Stimulated activated effector memory CD8-positive, alpha-beta T cell treated with anti-CD3 and anti-CD28 coated beads, Interleukin-12 subunit alpha, Interleukin-12 subunit beta, amount 100 ng/mL, for 72 hours (primary cell): ENCODE measurements around the gene TMEM255A.

Experiments used
- ATAC-seq: fragments of 150-1000 bp; cut with Tn5 transposase; 2 replicates; pipeline ENCODE4 v1.10.0; 2021
- DNase-seq, 2 donors: peaks; one replicate each; pipeline ENCODE4 v3.0.0; 2021 to 2022; ENCODE audit warnings: low spot score in 2 of 2
- H3K27ac Mint-ChIP-seq: one replicate; pipeline ENCODE4 v1.8.0; 2022; ENCODE audit warnings: mild to moderate bottlenecking, mixed read lengths
- H3K36me3 Mint-ChIP-seq: one replicate; pipeline ENCODE4 v1.8.0; 2022; ENCODE audit warnings: mild to moderate bottlenecking, mixed read lengths
- H3K4me1 Mint-ChIP-seq: one replicate; pipeline ENCODE4 v1.8.0; 2022; ENCODE audit warnings: mixed read lengths
- H3K4me3 Mint-ChIP-seq: one replicate; pipeline ENCODE4 v1.8.0; 2022; ENCODE audit warnings: mild to moderate bottlenecking, mixed read lengths
- H3K9me3 Mint-ChIP-seq: one replicate; pipeline ENCODE4 v1.8.0; 2022; ENCODE audit warnings: mixed read lengths

The TMEM255A gene

GRCh38 chrX:120316587-120317283 lies 5.5 kb upstream of the TMEM255A start:
- Mint-ChIP-seq H3K4me3 (no peak overlapping the region), H3K4me1 (no peaks in the 10 kb centered on the region), H3K27ac (no peak overlapping the region), H3K9me3 (no peaks in the 10 kb centered on the region), H3K36me3 (no peaks in the 10 kb centered on the region)
- ATAC-seq (no peak), DNase-seq (no peak)

GRCh38 chrX:120315776-120316175 lies 4.5 kb upstream of the TMEM255A start:
- DNase-seq: no peak
- H3K9me3 Mint-ChIP-seq: no peaks in the 10 kb centered on the region
- no peak for ATAC-seq
- H3K4me3 Mint-ChIP-seq: no peak overlapping the region
- H3K36me3 Mint-ChIP-seq: no peaks in the 10 kb centered on the region
- no peak overlapping the region for H3K27ac Mint-ChIP-seq
- H3K4me1 Mint-ChIP-seq: no peaks in the 10 kb centered on the region

GRCh38 chrX:120311727-120312063 lies 434 bp upstream of the TMEM255A start:
- ATAC-seq (no peak), DNase-seq (no peak)
- Mint-ChIP-seq H3K36me3 (peaks cover 7% of the 10 kb centered on the region), H3K4me3 (no peak overlapping the region), H3K27ac (no peak overlapping the region), H3K9me3 (no peaks in the 10 kb centered on the region), H3K4me1 (peaks cover 20% of the 10 kb centered on the region)

GRCh38 chrX:120309873-120310705 lies 1.2 kb downstream of the TMEM255A start:
- Mint-ChIP-seq H3K36me3 (peaks cover 7% of the 10 kb centered on the region), H3K4me1 (peaks cover 31% of the 10 kb centered on the region), H3K4me3 (peak overlapping the region; percentile 86), H3K9me3 (no peaks in the 10 kb centered on the region), H3K27ac (peak overlapping the region; percentile 63)
- ATAC-seq: no peak
- DNase-seq: no peak

GRCh38 chrX:120308959-120309872 lies 2.0 kb downstream of the TMEM255A start:
- DNase-seq: peak; percentile 30 to 69
- H3K4me3 Mint-ChIP-seq: peak overlapping the region; percentile 86
- peaks cover 31% of the 10 kb centered on the region for H3K4me1 Mint-ChIP-seq
- no peaks in the 10 kb centered on the region for H3K9me3 Mint-ChIP-seq
- H3K36me3 Mint-ChIP-seq: peaks cover 7% of the 10 kb centered on the region
- H3K27ac Mint-ChIP-seq: peak overlapping the region; percentile 63
- ATAC-seq: peak; percentile 96

GRCh38 chrX:120308558-120308957 lies 2.7 kb downstream of the TMEM255A start:
- Mint-ChIP-seq H3K9me3 (no peaks in the 10 kb centered on the region), H3K4me3 (peak overlapping the region; percentile 86), H3K36me3 (peaks cover 7% of the 10 kb centered on the region), H3K27ac (no peak overlapping the region), H3K4me1 (peaks cover 31% of the 10 kb centered on the region)
- DNase-seq: no peak
- no peak for ATAC-seq

GRCh38 chrX:120306630-120307029 lies 4.6 kb downstream of the TMEM255A start:
- Mint-ChIP-seq H3K36me3 (peaks cover 7% of the 10 kb centered on the region), H3K9me3 (no peaks in the 10 kb centered on the region), H3K4me1 (peaks cover 43% of the 10 kb centered on the region), H3K4me3 (no peak overlapping the region), H3K27ac (no peak overlapping the region)
- DNase-seq (no peak), ATAC-seq (no peak)

- ATAC-seq: no peak
- Mint-ChIP-seq H3K4me3 (no peak overlapping the region), H3K36me3 (peaks cover 7% of the 10 kb centered on the region), H3K9me3 (no peaks in the 10 kb centered on the region), H3K4me1 (peaks cover 43% of the 10 kb centered on the region), H3K27ac (no peak overlapping the region)
- no peak for DNase-seq
Measured at GRCh38 chrX:120305531-120306141, 5.6 kb downstream of the TMEM255A start.

GRCh38 chrX:120304256-120304655 lies 7.0 kb downstream of the TMEM255A start:
- Mint-ChIP-seq H3K4me1 (peaks cover 34% of the 10 kb centered on the region), H3K27ac (no peak overlapping the region), H3K36me3 (peaks cover under 1% of the 10 kb centered on the region), H3K9me3 (no peaks in the 10 kb centered on the region), H3K4me3 (no peak overlapping the region)
- no peak for ATAC-seq
- no peak for DNase-seq

GRCh38 chrX:120302434-120302833 lies 8.8 kb downstream of the TMEM255A start:
- H3K4me3 Mint-ChIP-seq: peak overlapping the region; percentile 38
- H3K9me3 Mint-ChIP-seq: no peaks in the 10 kb centered on the region

GRCh38 chrX:120301960-120302359 lies 9.3 kb downstream of the TMEM255A start:
- DNase-seq (no peak), ATAC-seq (no peak)
- Mint-ChIP-seq H3K4me3 (peak overlapping the region; percentile 38), H3K9me3 (no peaks in the 10 kb centered on the region), H3K4me1 (peaks cover 26% of the 10 kb centered on the region), H3K36me3 (no peaks in the 10 kb centered on the region), H3K27ac (no peak overlapping the region)

More at GRCh38 chrX:120302434-120302833, 8.8 kb downstream of the TMEM255A start:
- peak; percentile 6 to 47 for DNase-seq
- ATAC-seq: peak; percentile 94
- no peaks in the 10 kb centered on the region for H3K36me3 Mint-ChIP-seq
- no peak overlapping the region for H3K27ac Mint-ChIP-seq
- H3K4me1 Mint-ChIP-seq: peaks cover 28% of the 10 kb centered on the region

- Mint-ChIP-seq H3K4me1 (peaks cover 21% of the 10 kb centered on the region), H3K27ac (no peak overlapping the region), H3K4me3 (no peak overlapping the region), H3K36me3 (no peaks in the 10 kb centered on the region), H3K9me3 (no peaks in the 10 kb centered on the region)
- DNase-seq (no peak), ATAC-seq (no peak)
Measured at GRCh38 chrX:120301497-120301896, 9.8 kb downstream of the TMEM255A start.

GRCh38 chrX:120299928-120300327 lies 11.3 kb downstream of the TMEM255A start:
- DNase-seq: no peak
- peaks cover 12% of the 10 kb centered on the region for H3K4me1 Mint-ChIP-seq
- no peaks in the 10 kb centered on the region for H3K36me3 Mint-ChIP-seq
- no peak overlapping the region for H3K4me3 Mint-ChIP-seq
- ATAC-seq: no peak
- no peaks in the 10 kb centered on the region for H3K9me3 Mint-ChIP-seq
- H3K27ac Mint-ChIP-seq: no peak overlapping the region

- Mint-ChIP-seq H3K9me3 (no peaks in the 10 kb centered on the region), H3K4me1 (peaks cover 11% of the 10 kb centered on the region), H3K27ac (no peak overlapping the region), H3K36me3 (no peaks in the 10 kb centered on the region), H3K4me3 (no peak overlapping the region)
- DNase-seq (no peak), ATAC-seq (no peak)
Measured at GRCh38 chrX:120297923-120298322, 13.3 kb downstream of the TMEM255A start.

- Mint-ChIP-seq H3K27ac (no peak overlapping the region), H3K4me1 (no peaks in the 10 kb centered on the region), H3K4me3 (no peak overlapping the region), H3K36me3 (no peaks in the 10 kb centered on the region), H3K9me3 (no peaks in the 10 kb centered on the region)
- DNase-seq: no peak
- ATAC-seq: no peak
Measured at GRCh38 chrX:120294651-120295050, 16.6 kb downstream of the TMEM255A start.
